Glomerular endothelial cell (primary cell): ENCODE measurements around the gene PRAMEF8. TPM values are rescaled to one million over a fixed set of nuclear protein-coding genes. Genes with fewer than 3 reads are reported as not detected.
"Not testable (repeated sequence)": the region's sequence is repeated elsewhere in the genome, so short reads cannot be mapped to it uniquely, and the experiment has no call there.

Experiments
- DNase-seq: peaks from one replicate; pipeline ENCODE4 v3.0.0-alpha.2; 2011; ENCODE audit warnings: low read depth, low spot score; ENCODE audit errors: extremely low read depth
- total RNA-seq: library from RNA; depleted of rRNA; stranded (reverse); fragments of >200 nt; gene quantifications from 2 replicates; pipeline ENCODE4 v1.2.3, GENCODE V29; 2015

PRAMEF8 gene
- total RNA-seq = not detected in 2 replicates

- not testable (repeated sequence) for DNase-seq
Measured at GRCh38 chr1:13285037-13285436, at the start of gene PRAMEF8. TSS of gene PRAMEF8 (minus strand) at chr1:13285137. CDS start at chr1:13284091, 1,046 bp downstream.

- DNase-seq = not testable (repeated sequence)
Measured at GRCh38 chr1:13315281-13315680, 30.3 kb upstream of the PRAMEF8 start, which contains the start of gene PRAMEF15. TSS of gene PRAMEF15 (plus strand) at chr1:13315581. CDS start at chr1:13318408, 2,827 bp downstream.

- not testable (repeated sequence) for DNase-seq
Measured at GRCh38 chr1:13303239-13303638, 18.3 kb upstream of the PRAMEF8 start, which contains the start of gene PRAMEF33. TSS of gene PRAMEF33 (plus strand) at chr1:13303539. CDS start at chr1:13305955, 2,416 bp downstream.

- DNase-seq = not testable (repeated sequence)
Measured at GRCh38 chr1:13302197-13302596, 17.3 kb upstream of the PRAMEF8 start.

- DNase-seq = not testable (repeated sequence)
Measured at GRCh38 chr1:13298699-13299098, 13.8 kb upstream of the PRAMEF8 start.

GRCh38 chr1:13297216-13297931, 12.4 kb upstream of the PRAMEF8 start:
- DNase-seq = not testable (repeated sequence)

- DNase-seq = not testable (repeated sequence)
Measured at GRCh38 chr1:13289030-13289429, 4.1 kb upstream of the PRAMEF8 start.

- not testable (repeated sequence) for DNase-seq
Measured at GRCh38 chr1:13279617-13280016, 5.3 kb downstream of the PRAMEF8 start.

GRCh38 chr1:13277016-13277415, 7.9 kb downstream of the PRAMEF8 start:
- DNase-seq = not testable (repeated sequence)

- not testable (repeated sequence) for DNase-seq
Measured at GRCh38 chr1:13265124-13265523, 19.8 kb downstream of the PRAMEF8 start.

GRCh38 chr1:13253898-13254297, 31.0 kb downstream of the PRAMEF8 start, which contains the start of gene PRAMEF5:
TSS of gene PRAMEF5 (plus strand) at chr1:13254198. CDS start at chr1:13259269, 5,071 bp downstream.
- not testable (repeated sequence) for DNase-seq

GRCh38 chr1:13247122-13247521, 37.8 kb downstream of the PRAMEF8 start:
- DNase-seq = not testable (repeated sequence)

GRCh38 chr1:13246554-13246871, 38.4 kb downstream of the PRAMEF8 start:
- DNase-seq = not testable (repeated sequence)

GRCh38 chr1:13245841-13246553, 38.9 kb downstream of the PRAMEF8 start:
- not testable (repeated sequence) for DNase-seq

- not testable (repeated sequence) for DNase-seq
Measured at GRCh38 chr1:13243536-13244263, 41.2 kb downstream of the PRAMEF8 start.

- DNase-seq = not testable (repeated sequence)
Measured at GRCh38 chr1:13239633-13240032, 45.3 kb downstream of the PRAMEF8 start.

GRCh38 chr1:13237572-13237971, 47.4 kb downstream of the PRAMEF8 start:
- DNase-seq = not testable (repeated sequence)

- DNase-seq = not testable (repeated sequence)
Measured at GRCh38 chr1:13234057-13234456, 50.9 kb downstream of the PRAMEF8 start.

GRCh38 chr1:13232056-13232455, 52.9 kb downstream of the PRAMEF8 start:
- not testable (repeated sequence) for DNase-seq
